Right lobe of liver (tissue), 6 donors: ENCODE measurements around the gene HPN. TPM values are rescaled to one million over a fixed set of nuclear protein-coding genes. Genes with fewer than 3 reads are reported as not detected.
"Not testable (repeated sequence)": the region's sequence is repeated elsewhere in the genome, so short reads cannot be mapped to it uniquely, and the experiment has no call there.

Experiments used
- ATAC-seq, 4 donors: fragments of 200-7000 bp; cut with Tn5 transposase; one replicate each; pipeline ENCODE4 v1.9.1; 2020; ENCODE audit warnings: mild to moderate bottlenecking in 4 of 4, moderate library complexity in 4 of 4
- DNase-seq, 3 donors: peaks; one replicate each; pipeline ENCODE4 v3.0.0-alpha.2; 2020
- H3K27ac ChIP-seq, 3 donors: fragments of 200-600 bp; one replicate each; pipeline ENCODE4 v1.8.0; 2022
- H3K27me3 ChIP-seq, 2 donors: fragments of 200-600 bp; one replicate each; pipeline ENCODE4 v1.8.0; 2022
- H3K36me3 ChIP-seq, 4 donors: fragments of 200-600 bp; sonication (generic) in 1 of 4; one replicate each; pipeline versions ENCODE4 v1.5.1 to v1.8.0; 2017 to 2022; ENCODE audit warnings: control low read depth in 1 of 4
- H3K4me1 ChIP-seq, 4 donors: fragments of 200-600 bp; sonication (generic) in 1 of 4; one replicate each; pipeline versions ENCODE4 v1.5.1 to v1.8.0; 2017 to 2022; ENCODE audit warnings: control low read depth in 1 of 4
- H3K4me3 ChIP-seq, 3 donors: fragments of 200-600 bp; one replicate each; pipeline ENCODE4 v1.8.0; 2022
- H3K9me3 ChIP-seq, 4 donors: fragments of 200-600 bp; sonication (generic) in 1 of 4; one replicate each; pipeline versions ENCODE4 v1.5.1 to v1.8.0; 2017 to 2022; ENCODE audit warnings: control low read depth in 1 of 4
- POLR2A ChIP-seq: fragments of 450-650 bp; IDR thresholded peaks from one replicate; pipeline ENCODE4 v1.6.1; 2017; ENCODE audit warnings: antibody characterized with exemption, mild to moderate bottlenecking
- WGBS: methylation state at CpG from one replicate; pipeline ENCODE4 v1.1.6; 2018; ENCODE audit warnings: low coverage, low lambda C conversion rate; ENCODE audit not compliant: insufficient coverage; ENCODE audit errors: missing lambda C conversion rate; 5-methylcytosine and 5-hydroxymethylcytosine counted together
- intact Hi-C, 2 donors: fragments of 100-400 bp; cut with DNase I; formaldehyde crosslinking; loops; one replicate each; pipeline versions ENCODE4 v1.11.2 to v1.14.1; 2022
- total RNA-seq, 6 experiments: library from RNA; depleted of rRNA in 2 of 6; stranded (reverse); fragments of >200 nt in 2 of 6; fragmentation: NEBNext Ultra II Directional in 3 of 6; extraction: Animal tissue kit (Norgen Biotek cat#: 25700) in 3 of 6; gene quantifications; one replicate each; pipeline versions ENCODE4 v1.1.0 to v1.2.4, GENCODE V29; 2016 to 2023
- TF ChIP-seq, protein P1 (sequence below), 4 donors: fragments of 200-600 bp in 3 of 4; fragments of 450-650 bp in 1 of 4; IDR thresholded peaks; one replicate each; pipeline versions ENCODE4 v1.5.1 to v1.8.0; 2016 to 2022; ENCODE audit warnings: antibody characterized with exemption in 4 of 4, mild to moderate bottlenecking in 2 of 4
- donor health status: DM: no; HTN: yes; CAD: no.
- donor health status: DM: no; HTN: no; CAD: no.
- donor health status: DM: no; HTN: no; CAD: no.
- donor health status: DM: no; HTN: yes; CAD: no.
- donor health status: DM: no; HTN: yes; CAD: no.

The HPN gene
- total RNA-seq, 6 experiments from 2014 or later: 285 to 486 (median 374) TPM

GRCh38 chr19:35099897-35100275 lies 58.4 kb downstream of the HPN start:
- H3K9me3 ChIP-seq: no peaks in the 10 kb centered on the region
- peaks cover 0 to 4% (median 0%) of the 10 kb centered on the region in 4 donors for H3K4me1 ChIP-seq
- TF ChIP-seq, protein P1, sequence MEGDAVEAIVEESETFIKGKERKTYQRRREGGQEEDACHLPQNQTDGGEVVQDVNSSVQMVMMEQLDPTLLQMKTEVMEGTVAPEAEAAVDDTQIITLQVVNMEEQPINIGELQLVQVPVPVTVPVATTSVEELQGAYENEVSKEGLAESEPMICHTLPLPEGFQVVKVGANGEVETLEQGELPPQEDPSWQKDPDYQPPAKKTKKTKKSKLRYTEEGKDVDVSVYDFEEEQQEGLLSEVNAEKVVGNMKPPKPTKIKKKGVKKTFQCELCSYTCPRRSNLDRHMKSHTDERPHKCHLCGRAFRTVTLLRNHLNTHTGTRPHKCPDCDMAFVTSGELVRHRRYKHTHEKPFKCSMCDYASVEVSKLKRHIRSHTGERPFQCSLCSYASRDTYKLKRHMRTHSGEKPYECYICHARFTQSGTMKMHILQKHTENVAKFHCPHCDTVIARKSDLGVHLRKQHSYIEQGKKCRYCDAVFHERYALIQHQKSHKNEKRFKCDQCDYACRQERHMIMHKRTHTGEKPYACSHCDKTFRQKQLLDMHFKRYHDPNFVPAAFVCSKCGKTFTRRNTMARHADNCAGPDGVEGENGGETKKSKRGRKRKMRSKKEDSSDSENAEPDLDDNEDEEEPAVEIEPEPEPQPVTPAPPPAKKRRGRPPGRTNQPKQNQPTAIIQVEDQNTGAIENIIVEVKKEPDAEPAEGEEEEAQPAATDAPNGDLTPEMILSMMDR (IDR thresholded peaks at IDR 0.05): no peak
- no peak for TF ChIP-seq POLR2A
- no peak overlapping the region for H3K4me3 ChIP-seq
- no peaks in the 10 kb centered on the region for H3K36me3 ChIP-seq
- intact Hi-C loops: no loop called here
- DNase-seq: no peak
- no peak for ATAC-seq
- no peaks in the 10 kb centered on the region for H3K27me3 ChIP-seq
- 100% methylated on average over 2 of the region's 13 CpGs for WGBS
- H3K27ac ChIP-seq: no peak overlapping the region

DNA sequence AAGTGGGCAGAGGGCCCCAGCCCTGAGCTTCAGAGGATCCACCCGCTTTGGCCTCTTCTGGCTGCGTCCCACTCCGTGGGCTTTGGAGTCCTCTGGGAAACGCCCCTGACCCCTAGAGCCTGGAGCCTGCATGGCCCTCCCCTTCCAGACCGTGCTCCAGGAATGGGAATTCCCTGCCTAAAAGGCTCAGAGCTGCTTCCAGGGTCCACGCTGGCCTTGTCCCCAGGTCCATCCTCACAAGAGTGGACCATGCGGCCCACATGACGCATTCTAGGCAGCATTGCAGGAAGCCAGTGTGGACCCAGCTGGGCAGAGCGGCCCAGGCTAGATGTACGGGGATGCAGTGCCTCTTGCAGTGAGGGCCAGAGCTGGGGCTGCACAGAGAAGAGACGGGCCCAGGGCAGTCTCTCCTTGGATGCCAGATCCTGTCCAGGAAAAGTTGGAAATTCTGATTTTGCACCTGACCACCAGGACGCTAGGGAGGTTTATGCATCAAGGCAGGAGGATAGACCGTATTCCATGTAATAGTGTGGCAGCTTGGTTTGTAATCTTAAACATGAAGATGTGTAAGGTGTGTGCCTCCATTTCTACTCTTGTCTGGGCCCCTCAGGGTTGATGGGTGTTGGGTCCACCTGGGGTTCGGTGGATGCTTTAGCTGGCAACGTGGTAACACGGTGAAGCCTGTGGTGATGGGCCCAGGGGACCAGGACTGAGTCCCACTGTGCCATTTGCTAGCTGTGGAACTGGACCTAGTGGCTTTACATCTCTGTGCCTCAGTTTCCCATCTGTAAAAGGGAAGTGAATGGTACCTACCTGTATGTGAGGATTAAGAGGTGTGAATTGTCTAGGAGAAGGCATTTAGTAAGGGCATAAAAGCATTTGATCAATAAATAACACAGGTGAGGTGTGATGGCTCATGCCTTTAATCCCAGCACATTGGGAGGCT lies 59.3 kb downstream of the HPN start:
- Histone ChIP-seq H3K4me1 (peaks cover 0 to 4% (median 0%) of the 10 kb centered on the region in 4 donors), H3K27ac (no peak overlapping the region), H3K9me3 (no peaks in the 10 kb centered on the region), H3K27me3 (no peaks in the 10 kb centered on the region), H3K4me3 (no peak overlapping the region), H3K36me3 (no peaks in the 10 kb centered on the region)
- DNase-seq (no peak), ATAC-seq (no peak)
- WGBS: 73% methylated on average over 10 of the region's 16 CpGs
- intact Hi-C loops: no loop called here
- TF ChIP-seq, protein P1 (IDR thresholded peaks at IDR 0.05): no peak
- no peak for TF ChIP-seq POLR2A

GRCh38 chr19:35101949-35102348 lies 60.4 kb downstream of the HPN start:
- H3K4me1 ChIP-seq, DNase-seq, ATAC-seq, intact Hi-C loops, H3K27me3 ChIP-seq, H3K36me3 ChIP-seq, H3K27ac ChIP-seq, H3K4me3 ChIP-seq, H3K9me3 ChIP-seq: not testable (repeated sequence)
- 87% methylated on average over 9 of the region's 10 CpGs for WGBS

GRCh38 chr19:35103614-35104013 lies 62.1 kb downstream of the HPN start:
- DNase-seq, H3K27ac ChIP-seq, intact Hi-C loops, H3K4me3 ChIP-seq, H3K27me3 ChIP-seq, ATAC-seq, H3K36me3 ChIP-seq, H3K9me3 ChIP-seq, H3K4me1 ChIP-seq: not testable (repeated sequence)
- 79% methylated on average over 6 of the region's 10 CpGs for WGBS

DNA sequence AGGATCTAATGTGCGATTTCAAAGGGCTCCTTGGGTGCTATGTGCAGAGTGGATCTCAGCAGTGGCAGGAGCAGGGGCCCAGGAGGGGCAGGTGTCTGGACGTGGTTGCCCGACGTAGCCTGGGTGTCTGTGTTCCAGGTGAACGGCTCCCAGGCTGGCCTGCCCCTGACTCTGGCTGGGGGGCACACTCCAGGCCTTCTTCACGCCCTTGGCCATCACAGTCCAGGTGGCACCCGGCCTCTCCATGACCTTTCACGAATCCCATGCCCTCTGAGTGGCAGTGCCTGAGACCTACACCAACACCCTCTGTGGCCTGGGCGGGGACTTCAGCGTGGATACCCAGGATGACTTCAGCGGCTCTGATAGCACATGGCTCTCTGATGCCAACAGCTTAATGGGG lies 62.8 kb downstream of the HPN start:
- no peaks in the 10 kb centered on the region for H3K27me3 ChIP-seq
- WGBS: 82% methylated on average over 5 of the region's 11 CpGs
- H3K9me3 ChIP-seq: no peaks in the 10 kb centered on the region
- H3K36me3 ChIP-seq: no peaks in the 10 kb centered on the region
- H3K4me1 ChIP-seq: no peaks in the 10 kb centered on the region
- DNase-seq: no peak
- intact Hi-C loops: no loop called here
- TF ChIP-seq, protein P1 (IDR thresholded peaks at IDR 0.05): no peak
- TF ChIP-seq POLR2A: no peak
- peak in 1 of 4 donors; percentile 5 for ATAC-seq
- H3K4me3 ChIP-seq: no peak overlapping the region
- no peak overlapping the region for H3K27ac ChIP-seq
